ENCODE results near the gene RPL22.

Gene RPL22

GRCh38 chr1:6205849-6206519 is 6.6 kb upstream of the RPL22 start, which contains the start of gene RNF207:
Gene RNF207 (plus strand): TSS chr1:6206119. CDS start chr1:6206536, 417 bp downstream.
- H3K9me3 ChIP-seq (ENCODE audit: control extremely low read depth in 1 of 5, control insufficient read depth in 4 of 5, insufficient read depth in 2 of 5, low read depth in 1 of 5, low read length in 4 of 5) = no peaks in the 10 kb centered on the region
- under 1% methylated on average over 56 of the region's 66 CpGs for WGBS (ENCODE audit: insufficient coverage)
- peak within 1 kb of the TSS in 6 of 7 experiments; percentile 35 to 70 (median 52) for H3K4me3 ChIP-seq (ENCODE audit: control insufficient read depth in 1 of 7, extremely low read depth in 1 of 7, insufficient read depth in 4 of 7, low read depth in 2 of 7, low read length in 6 of 7)
- ChIA-PET CTCF (interaction anchor here (0.9 to 2.6 kb wide), 10 partner anchors 10 to 100 kb away, joined by 3 to 12 read pairs (median 4); partner anchors contain the start of gene ICMT), POLR2A (no interaction called here)
- H3K36me3 ChIP-seq (ENCODE audit: control insufficient read depth in 4 of 4, insufficient read depth in 4 of 4, low read length in 3 of 4) = no peaks in the 10 kb centered on the region
- peaks cover 4 to 59% (median 16%) of the 10 kb centered on the region in 5 experiments for H3K27me3 ChIP-seq (replicated peaks in 2 of 5; ENCODE audit: control insufficient read depth in 4 of 5, insufficient read depth in 5 of 5, low read length in 4 of 5)
- DNase-seq = peak in 2 of 3 donors; percentile 59
- H3K4me1 ChIP-seq (ENCODE audit: control extremely low read depth in 1 of 4, control insufficient read depth in 4 of 4, insufficient read depth in 4 of 4, low read length in 3 of 4) = peaks cover 0 to 32% (median 28%) of the 10 kb centered on the region in 4 experiments
- H3K27ac ChIP-seq (ENCODE audit: insufficient read depth in 1 of 2, low read depth in 1 of 2, low read length in 2 of 2, poor library complexity in 1 of 2, severe bottlenecking in 2 of 2) = peak within 1 kb of the TSS in 1 of 2 experiments; percentile 71

GRCh38 chr1:6202256-6202655 is 2.9 kb upstream of the RPL22 start:
- POLR2A ChIA-PET = interaction anchor here (0.5 kb wide), 1 partner anchor 192 kb away, joined by 3 read pairs; no protein-coding TSS in a partner anchor
- peaks cover 19 to 42% (median 39%) of the 10 kb centered on the region in 4 experiments for H3K4me1 ChIP-seq (ENCODE audit: control extremely low read depth in 1 of 4, control insufficient read depth in 4 of 4, insufficient read depth in 4 of 4, low read length in 3 of 4)

GRCh38 chr1:6200188-6200809 is 904 bp upstream of the RPL22 start:
- Histone ChIP-seq H3K36me3 (ENCODE audit: control insufficient read depth in 4 of 4, insufficient read depth in 4 of 4, low read length in 3 of 4) (peaks cover 0 to 17% (median 12%) of the 10 kb centered on the region in 4 experiments), H3K27ac (ENCODE audit: insufficient read depth in 1 of 2, low read depth in 1 of 2, low read length in 2 of 2, poor library complexity in 1 of 2, severe bottlenecking in 2 of 2) (peak overlapping the region; percentile 72 to 91), H3K4me1 (ENCODE audit: control extremely low read depth in 1 of 4, control insufficient read depth in 4 of 4, insufficient read depth in 4 of 4, low read length in 3 of 4) (peaks cover 19 to 33% (median 29%) of the 10 kb centered on the region in 4 experiments), H3K9me3 (ENCODE audit: control extremely low read depth in 1 of 5, control insufficient read depth in 4 of 5, insufficient read depth in 2 of 5, low read depth in 1 of 5, low read length in 4 of 5) (no peaks in the 10 kb centered on the region), H3K27me3 (replicated peaks in 2 of 5; ENCODE audit: control insufficient read depth in 4 of 5, insufficient read depth in 5 of 5, low read length in 4 of 5) (peaks cover 0 to 10% (median 3%) of the 10 kb centered on the region in 5 experiments), H3K4me3 (ENCODE audit: control insufficient read depth in 1 of 7, extremely low read depth in 1 of 7, insufficient read depth in 4 of 7, low read depth in 2 of 7, low read length in 6 of 7) (peak overlapping the region in 6 of 7 experiments; percentile 84 to 99 (median 93))
- POLR2A ChIA-PET = no interaction called here
- WGBS (ENCODE audit: insufficient coverage) = 87% methylated on average over 10 of the region's 10 CpGs
- no peak for DNase-seq
- CTCF ChIA-PET = interaction anchor here (1.0 to 1.2 kb wide), 4 partner anchors 12 to 35 kb away, joined by 3 to 5 read pairs (median 4); partner anchors contain the start of gene ICMT

More at GRCh38 chr1:6202256-6202655, 2.9 kb upstream of the RPL22 start:
- CTCF ChIA-PET = interaction anchor here (0.6 kb wide), 1 partner anchor 61 kb away, joined by 3 read pairs; no protein-coding TSS in a partner anchor
- Histone ChIP-seq H3K4me3 (ENCODE audit: control insufficient read depth in 1 of 7, extremely low read depth in 1 of 7, insufficient read depth in 4 of 7, low read depth in 2 of 7, low read length in 6 of 7) (no peak overlapping the region), H3K27me3 (replicated peaks in 2 of 5; ENCODE audit: control insufficient read depth in 4 of 5, insufficient read depth in 5 of 5, low read length in 4 of 5) (peaks cover 4 to 29% (median 7%) of the 10 kb centered on the region in 5 experiments), H3K9me3 (ENCODE audit: control extremely low read depth in 1 of 5, control insufficient read depth in 4 of 5, insufficient read depth in 2 of 5, low read depth in 1 of 5, low read length in 4 of 5) (no peaks in the 10 kb centered on the region), H3K36me3 (ENCODE audit: control insufficient read depth in 4 of 4, insufficient read depth in 4 of 4, low read length in 3 of 4) (peaks cover 0 to 2% (median under 1%) of the 10 kb centered on the region in 4 experiments), H3K27ac (ENCODE audit: insufficient read depth in 1 of 2, low read depth in 1 of 2, low read length in 2 of 2, poor library complexity in 1 of 2, severe bottlenecking in 2 of 2) (no peak overlapping the region)
- WGBS (ENCODE audit: insufficient coverage) = 100% methylated on average over 4 of the region's 7 CpGs
- no peak for DNase-seq

- H3K27me3 ChIP-seq (replicated peaks in 2 of 5; ENCODE audit: control insufficient read depth in 4 of 5, insufficient read depth in 5 of 5, low read length in 4 of 5) = no peaks in the 10 kb centered on the region
- DNase-seq = peak in 2 of 3 donors; percentile 35 to 48
- POLR2A ChIA-PET = no interaction called here
- H3K4me3 ChIP-seq (ENCODE audit: control insufficient read depth in 1 of 7, extremely low read depth in 1 of 7, insufficient read depth in 4 of 7, low read depth in 2 of 7, low read length in 6 of 7) = peak overlapping the region; percentile 83 to 99 (median 93)
- CTCF ChIA-PET = interaction anchor here (0.7 to 1.5 kb wide), 5 partner anchors 9 to 90 kb away, joined by 3 to 4 read pairs (median 3); no protein-coding TSS in a partner anchor
- peak overlapping the region; percentile 74 to 91 for H3K27ac ChIP-seq (ENCODE audit: insufficient read depth in 1 of 2, low read depth in 1 of 2, low read length in 2 of 2, poor library complexity in 1 of 2, severe bottlenecking in 2 of 2)
- peaks cover 3 to 27% (median 19%) of the 10 kb centered on the region in 4 experiments for H3K36me3 ChIP-seq (ENCODE audit: control insufficient read depth in 4 of 4, insufficient read depth in 4 of 4, low read length in 3 of 4)
- peaks cover 19 to 28% (median 21%) of the 10 kb centered on the region in 4 experiments for H3K4me1 ChIP-seq (ENCODE audit: control extremely low read depth in 1 of 4, control insufficient read depth in 4 of 4, insufficient read depth in 4 of 4, low read length in 3 of 4)
- 1% methylated on average over 29 of the region's 31 CpGs for WGBS (ENCODE audit: insufficient coverage)
- no peaks in the 10 kb centered on the region for H3K9me3 ChIP-seq (ENCODE audit: control extremely low read depth in 1 of 5, control insufficient read depth in 4 of 5, insufficient read depth in 2 of 5, low read depth in 1 of 5, low read length in 4 of 5)
Observed at GRCh38 chr1:6198646-6199297, 623 bp downstream of the RPL22 start.

GRCh38 chr1:6197746-6198427 is 1.5 kb downstream of the RPL22 start:
- Histone ChIP-seq H3K27me3 (replicated peaks in 2 of 5; ENCODE audit: control insufficient read depth in 4 of 5, insufficient read depth in 5 of 5, low read length in 4 of 5) (no peaks in the 10 kb centered on the region), H3K4me3 (ENCODE audit: control insufficient read depth in 1 of 7, extremely low read depth in 1 of 7, insufficient read depth in 4 of 7, low read depth in 2 of 7, low read length in 6 of 7) (peak overlapping the region in 6 of 7 experiments; percentile 84 to 99 (median 93)), H3K9me3 (ENCODE audit: control extremely low read depth in 1 of 5, control insufficient read depth in 4 of 5, insufficient read depth in 2 of 5, low read depth in 1 of 5, low read length in 4 of 5) (no peaks in the 10 kb centered on the region), H3K4me1 (ENCODE audit: control extremely low read depth in 1 of 4, control insufficient read depth in 4 of 4, insufficient read depth in 4 of 4, low read length in 3 of 4) (peaks cover 19 to 28% (median 21%) of the 10 kb centered on the region in 4 experiments), H3K36me3 (ENCODE audit: control insufficient read depth in 4 of 4, insufficient read depth in 4 of 4, low read length in 3 of 4) (peaks cover 6 to 35% (median 25%) of the 10 kb centered on the region in 4 experiments), H3K27ac (ENCODE audit: insufficient read depth in 1 of 2, low read depth in 1 of 2, low read length in 2 of 2, poor library complexity in 1 of 2, severe bottlenecking in 2 of 2) (peak overlapping the region in 1 of 2 experiments; percentile 91)
- ChIA-PET CTCF (interaction anchor here (0.7 to 1.5 kb wide), 4 partner anchors 8 to 21 kb away, joined by 3 to 4 read pairs (median 3); no protein-coding TSS in a partner anchor), POLR2A (no interaction called here)
- no peak for DNase-seq
- WGBS (ENCODE audit: insufficient coverage) = 85% methylated on average over 4 of the region's 6 CpGs

GRCh38 chr1:6191968-6192367 is 7.4 kb downstream of the RPL22 start:
- Histone ChIP-seq H3K27me3 (replicated peaks in 2 of 5; ENCODE audit: control insufficient read depth in 4 of 5, insufficient read depth in 5 of 5, low read length in 4 of 5) (no peaks in the 10 kb centered on the region), H3K36me3 (ENCODE audit: control insufficient read depth in 4 of 4, insufficient read depth in 4 of 4, low read length in 3 of 4) (peaks cover 12 to 79% (median 56%) of the 10 kb centered on the region in 4 experiments), H3K4me3 (ENCODE audit: control insufficient read depth in 1 of 7, extremely low read depth in 1 of 7, insufficient read depth in 4 of 7, low read depth in 2 of 7, low read length in 6 of 7) (no peak overlapping the region), H3K9me3 (ENCODE audit: control extremely low read depth in 1 of 5, control insufficient read depth in 4 of 5, insufficient read depth in 2 of 5, low read depth in 1 of 5, low read length in 4 of 5) (no peaks in the 10 kb centered on the region), H3K27ac (ENCODE audit: insufficient read depth in 1 of 2, low read depth in 1 of 2, low read length in 2 of 2, poor library complexity in 1 of 2, severe bottlenecking in 2 of 2) (no peak overlapping the region), H3K4me1 (ENCODE audit: control extremely low read depth in 1 of 4, control insufficient read depth in 4 of 4, insufficient read depth in 4 of 4, low read length in 3 of 4) (peaks cover 0 to 2% (median 0%) of the 10 kb centered on the region in 4 experiments)
- ChIA-PET CTCF (interaction anchor here (0.8 kb wide), 1 partner anchor 13 kb away, joined by 3 read pairs; no protein-coding TSS in a partner anchor), POLR2A (no interaction called here)
- no CpG with 5 or more reads among the region's 1 CpG for WGBS (ENCODE audit: insufficient coverage)
- no peak for DNase-seq
